HEK293T (cell line): Measurements from ENCODE around the gene UCP2.

Experiments
- CTCF ChIA-PET: fragments of 350-600 bp; formaldehyde crosslinking; extraction: SDS; loops from one replicate; lab custom pipeline; 2021; ENCODE audit warnings: antibody characterized with exemption, inconsistent platforms; lab: Yijun Ruan, JAX
- POLR2A ChIA-PET: fragments of 350-600 bp; formaldehyde crosslinking; extraction: SDS; loops from one replicate; lab custom pipeline; 2020; ENCODE audit warnings: antibody characterized with exemption, inconsistent platforms; lab: Yijun Ruan, JAX
- DNase-seq: peaks from one replicate; pipeline ENCODE4 v3.0.0; 2012; ENCODE audit warnings: mixed read lengths; ENCODE audit errors: extremely low spot score
- ARNT ChIP-seq: fragments of 450-650 bp; IDR thresholded peaks from 2 replicates; pipeline ENCODE4 v1.6.1; 2017; ENCODE audit warnings: mild to moderate bottlenecking
- BHLHE40 ChIP-seq: fragments of 450-650 bp; IDR thresholded peaks from 2 replicates; pipeline ENCODE4 v1.6.1; 2016; ENCODE audit warnings: mild to moderate bottlenecking, moderate library complexity, borderline replicate concordance
- CTBP1 ChIP-seq: fragments of 450-650 bp; IDR thresholded peaks from 2 replicates; pipeline ENCODE4 v1.6.1; 2016; ENCODE audit warnings: borderline replicate concordance
- ELF4 ChIP-seq: fragments of 450-650 bp; IDR thresholded peaks from 2 replicates; pipeline ENCODE4 v1.6.1; 2017; ENCODE audit warnings: antibody characterized with exemption
- FOXA1 ChIP-seq: fragments of 450-650 bp; IDR thresholded peaks from 2 replicates; pipeline ENCODE4 v1.6.1; 2016; ENCODE audit warnings: mild to moderate bottlenecking
- FOXK2 ChIP-seq: fragments of 450-650 bp; IDR thresholded peaks from 2 replicates; pipeline ENCODE4 v1.6.1; 2016; ENCODE audit warnings: mild to moderate bottlenecking
- FOXM1 ChIP-seq: fragments of 450-650 bp; IDR thresholded peaks from 2 replicates; pipeline ENCODE4 v1.6.1; 2017; ENCODE audit warnings: mild to moderate bottlenecking, borderline replicate concordance
- HDGF ChIP-seq: fragments of 450-650 bp; IDR thresholded peaks from 2 replicates; pipeline ENCODE4 v1.6.1; 2017; ENCODE audit warnings: antibody characterized with exemption, borderline replicate concordance
- L3MBTL2 ChIP-seq: fragments of 450-650 bp; conservative IDR thresholded peaks from 2 replicates; pipeline ENCODE4 v1.6.1; 2016; ENCODE audit warnings: mild to moderate bottlenecking
- LEF1 ChIP-seq: fragments of 450-650 bp; IDR thresholded peaks from 2 replicates; pipeline ENCODE4 v1.6.1; 2017; ENCODE audit warnings: mild to moderate bottlenecking, borderline replicate concordance
- NFRKB ChIP-seq: fragments of 450-650 bp; IDR thresholded peaks from 2 replicates; pipeline ENCODE4 v1.6.1; 2016; ENCODE audit warnings: mild to moderate bottlenecking, moderate library complexity
- PKNOX1 ChIP-seq: fragments of 450-650 bp; IDR thresholded peaks from 2 replicates; pipeline ENCODE4 v1.6.1; 2016
- SP1 ChIP-seq: fragments of 450-650 bp; IDR thresholded peaks from 2 replicates; pipeline ENCODE4 v1.6.1; 2017
- SUZ12 ChIP-seq: fragments of 450-650 bp; IDR thresholded peaks from 2 replicates; pipeline ENCODE4 v1.6.1; 2016; ENCODE audit warnings: mild to moderate bottlenecking
- TARDBP ChIP-seq: fragments of 450-650 bp; IDR thresholded peaks from 2 replicates; pipeline ENCODE4 v1.6.1; 2016
- ZNF384 ChIP-seq: fragments of 450-650 bp; IDR thresholded peaks from 2 replicates; pipeline ENCODE4 v1.6.1; 2016

Gene UCP2

GRCh38 chr11:73982990-73983740, 522 bp upstream of the UCP2 start:
- TF ChIP-seq L3MBTL2 (peak; percentile 93), PKNOX1 (peak; percentile 39), FOXM1 (peak; percentile 79), FOXA1 (no peak)
- DNase-seq, result peak; percentile 96
- ChIA-PET POLR2A (interaction anchor here (0.6 to 2.5 kb wide), 24 partner anchors 9 to 609 kb away, joined by 3 to 16 read pairs (median 4); partner anchors contain the start of genes C2CD3, FAM168A, LIPT2 and POLD3), CTCF (no interaction called here)

DNA sequence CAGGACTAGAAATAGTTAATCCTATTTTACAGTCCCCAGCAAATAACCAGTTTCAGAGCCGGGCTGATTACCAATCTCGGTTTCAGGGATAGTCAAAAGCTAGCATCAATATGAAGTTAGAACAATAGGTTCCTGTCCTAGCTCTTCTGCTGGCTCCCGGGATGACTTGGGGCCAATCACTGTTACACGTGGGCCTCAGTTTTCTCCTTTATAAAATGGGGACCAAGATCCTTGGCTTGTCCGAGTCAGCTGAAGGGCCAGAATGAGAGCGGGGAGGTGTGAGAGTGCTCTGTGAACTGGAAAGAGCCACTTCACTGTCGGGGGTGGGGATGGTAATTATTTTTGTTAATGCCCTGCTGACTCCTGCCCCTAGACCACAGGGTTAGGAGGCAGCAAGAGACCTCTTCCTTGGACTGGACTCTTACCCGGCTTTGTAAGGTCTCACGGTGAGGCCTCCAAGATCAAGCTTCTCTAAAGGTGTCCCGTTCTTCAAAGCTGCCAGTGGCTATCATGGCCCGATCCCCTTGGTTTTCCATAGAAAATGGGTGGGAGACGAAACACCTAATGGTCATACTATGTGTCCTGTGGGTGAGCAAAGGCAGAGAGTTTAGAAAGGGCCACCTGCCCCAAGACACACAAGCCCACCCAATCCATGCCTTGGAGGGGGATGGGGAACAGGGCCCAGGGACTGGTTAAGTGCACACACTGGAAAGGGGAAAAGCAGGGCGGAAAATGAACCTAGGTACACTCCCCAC, 1.4 kb downstream of the UCP2 start:
- ChIA-PET CTCF (interaction anchor here (0.6 kb wide), 1 partner anchor 14 kb away, joined by 3 read pairs; no protein-coding TSS in a partner anchor), POLR2A (interaction anchor here (1.4 to 2.5 kb wide), 4 partner anchors 8 to 383 kb away, joined by 3 to 13 read pairs (median 8); partner anchors contain the start of gene FAM168A)
- TF ChIP-seq SP1 (no peak), FOXK2 (no peak), HDGF (no peak), L3MBTL2 (no peak), TARDBP (no peak), FOXM1 (no peak), ELF4 (no peak), BHLHE40 (no peak), FOXA1 (no peak), ZNF384 (no peak), LEF1 (no peak), ARNT (no peak), CTBP1 (no peak), SUZ12 (no peak), PKNOX1 (no peak), NFRKB (no peak)
- DNase-seq, result no peak

DNA sequence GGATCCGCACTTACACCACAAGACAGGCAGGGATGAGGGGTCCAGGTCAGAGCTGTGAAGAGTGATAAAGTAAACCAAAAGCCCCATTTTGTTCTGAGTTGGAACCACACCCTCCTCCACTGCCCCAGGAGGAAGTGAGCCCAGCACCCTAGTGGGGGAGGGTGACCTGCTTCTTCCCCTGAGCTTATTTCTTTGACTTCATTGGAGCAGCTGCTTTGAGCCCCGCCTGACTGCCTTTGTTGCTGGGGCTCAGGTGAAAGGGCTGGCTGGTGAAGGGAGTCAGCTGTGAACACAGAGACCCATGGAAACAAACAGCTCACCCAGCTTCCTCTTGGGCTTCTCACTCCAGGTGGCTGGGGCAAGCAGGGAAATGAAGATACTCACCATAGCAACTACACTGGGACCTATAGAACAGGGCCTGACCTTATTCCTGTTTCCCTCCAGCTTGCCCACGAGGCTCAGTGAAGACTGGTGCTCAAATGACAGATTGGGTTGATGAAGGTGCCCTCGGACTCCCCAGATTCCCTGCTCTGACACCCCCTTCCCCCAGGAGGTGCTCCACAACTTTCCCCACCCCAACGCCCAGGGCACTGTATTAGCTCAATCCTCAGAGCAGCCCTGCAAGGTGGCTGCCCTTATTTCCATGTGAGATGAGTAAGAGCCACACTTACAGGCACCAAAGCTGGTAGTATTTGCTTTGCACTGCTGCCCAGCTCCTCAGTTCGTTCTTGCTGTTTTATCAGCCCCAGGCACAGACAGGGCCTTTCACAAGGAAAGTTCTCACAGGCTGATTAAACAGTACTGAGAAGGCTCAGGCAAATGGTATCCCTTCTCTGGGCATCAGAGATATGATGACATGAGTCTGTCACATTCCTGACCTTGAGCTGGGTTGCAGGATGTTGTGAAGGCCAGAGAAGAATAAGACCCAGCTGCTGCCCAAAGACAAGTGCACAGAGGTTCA, 2.4 kb downstream of the UCP2 start:
- no peak for TF ChIP-seq L3MBTL2
- TF ChIP-seq ZNF384, result no peak
- TF ChIP-seq PKNOX1, result no peak
- no peak for TF ChIP-seq ARNT
- no peak for TF ChIP-seq FOXM1
- TF ChIP-seq ELF4, result no peak
- no peak for TF ChIP-seq CTBP1
- no peak for TF ChIP-seq FOXK2
- TF ChIP-seq FOXA1, result no peak
- no peak for TF ChIP-seq BHLHE40
- no peak for TF ChIP-seq SP1
- TF ChIP-seq NFRKB, result no peak
- no peak for TF ChIP-seq LEF1
- TF ChIP-seq SUZ12, result no peak
- no peak for TF ChIP-seq TARDBP
- no peak for DNase-seq
- POLR2A ChIA-PET, result interaction anchor here (2.5 kb wide), 1 partner anchor 23 kb away, joined by 8 read pairs; no protein-coding TSS in a partner anchor
- CTCF ChIA-PET, result interaction anchor here (0.7 kb wide), 1 partner anchor 29 kb away, joined by 3 read pairs; no protein-coding TSS in a partner anchor

DNA sequence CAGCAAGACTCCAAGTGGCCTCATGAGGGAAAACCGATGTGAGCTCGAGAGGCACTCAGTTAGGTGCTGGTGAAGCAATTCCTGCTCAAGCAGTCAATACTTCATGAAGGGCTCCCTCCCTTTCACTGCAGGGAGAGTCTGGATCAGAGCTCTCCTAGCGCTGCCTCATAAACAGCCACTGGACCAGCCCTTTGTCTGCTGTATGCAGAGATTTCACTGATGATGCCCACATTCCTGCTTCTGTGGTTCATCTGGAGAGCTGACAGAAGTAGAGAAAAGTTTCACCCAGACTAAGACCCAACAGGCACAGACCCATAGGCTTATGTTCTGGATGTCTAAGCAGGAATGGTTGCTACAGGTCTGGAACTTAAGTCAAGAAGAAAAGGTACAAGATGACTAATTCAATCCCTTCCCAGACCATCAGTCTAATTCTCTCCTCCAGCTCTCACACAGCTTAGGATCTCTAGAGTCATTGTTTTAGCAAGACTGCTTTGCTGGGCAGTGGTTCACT, 4.0 kb downstream of the UCP2 start:
- ChIA-PET POLR2A (no interaction called here), CTCF (interaction anchor here (0.6 kb wide), 1 partner anchor 15 kb away, joined by 3 read pairs; no protein-coding TSS in a partner anchor)
- no peak for DNase-seq
- no peak for TF ChIP-seq LEF1

- DNase-seq, result no peak
- TF ChIP-seq L3MBTL2 (no peak), ELF4 (no peak), SUZ12 (no peak), FOXA1 (no peak), PKNOX1 (no peak), SP1 (no peak)
- POLR2A ChIA-PET, result no interaction called here
- CTCF ChIA-PET, result no interaction called here
Observed at GRCh38 chr11:73977856-73978519, 4.7 kb downstream of the UCP2 start.
